ENCODE measurements around the gene LRRC27.

DNA sequence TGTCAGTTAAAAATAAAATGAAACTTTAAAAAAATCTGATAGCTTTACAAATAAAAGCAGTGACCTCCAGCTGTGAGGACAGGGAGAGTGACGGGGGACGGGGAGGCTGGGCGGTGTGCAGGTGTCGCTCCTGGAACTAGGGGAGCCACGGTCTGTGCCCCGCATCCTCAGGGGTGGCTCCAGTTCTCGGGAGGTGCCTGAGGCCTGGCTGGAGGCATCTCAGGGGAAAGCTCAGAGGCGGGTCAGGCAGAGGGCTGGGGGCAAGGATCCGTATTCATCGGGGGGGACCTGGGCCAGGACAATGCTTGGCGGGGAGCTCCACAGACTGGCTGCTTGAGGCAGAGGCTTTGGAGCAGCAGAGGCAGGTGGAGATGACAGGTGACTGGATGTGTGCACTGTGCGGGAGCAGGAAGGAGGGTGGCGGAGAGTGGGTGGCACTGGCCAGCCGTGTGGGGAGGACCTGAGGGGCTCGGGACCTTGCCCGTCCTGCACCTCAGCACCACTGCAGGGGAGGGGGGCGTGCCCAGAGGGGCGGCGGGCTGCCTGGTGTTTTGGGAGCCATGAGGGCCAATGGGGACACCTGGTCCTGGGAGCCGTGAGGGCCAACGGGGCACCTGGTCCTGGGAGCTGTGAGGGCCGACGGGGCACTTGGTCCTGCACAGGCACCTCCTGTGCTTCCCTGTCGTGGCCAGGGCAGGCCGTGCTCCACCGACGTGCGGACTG is 78.2 kb downstream of the LRRC27 start:
- TF ChIP-seq, protein P1, sequence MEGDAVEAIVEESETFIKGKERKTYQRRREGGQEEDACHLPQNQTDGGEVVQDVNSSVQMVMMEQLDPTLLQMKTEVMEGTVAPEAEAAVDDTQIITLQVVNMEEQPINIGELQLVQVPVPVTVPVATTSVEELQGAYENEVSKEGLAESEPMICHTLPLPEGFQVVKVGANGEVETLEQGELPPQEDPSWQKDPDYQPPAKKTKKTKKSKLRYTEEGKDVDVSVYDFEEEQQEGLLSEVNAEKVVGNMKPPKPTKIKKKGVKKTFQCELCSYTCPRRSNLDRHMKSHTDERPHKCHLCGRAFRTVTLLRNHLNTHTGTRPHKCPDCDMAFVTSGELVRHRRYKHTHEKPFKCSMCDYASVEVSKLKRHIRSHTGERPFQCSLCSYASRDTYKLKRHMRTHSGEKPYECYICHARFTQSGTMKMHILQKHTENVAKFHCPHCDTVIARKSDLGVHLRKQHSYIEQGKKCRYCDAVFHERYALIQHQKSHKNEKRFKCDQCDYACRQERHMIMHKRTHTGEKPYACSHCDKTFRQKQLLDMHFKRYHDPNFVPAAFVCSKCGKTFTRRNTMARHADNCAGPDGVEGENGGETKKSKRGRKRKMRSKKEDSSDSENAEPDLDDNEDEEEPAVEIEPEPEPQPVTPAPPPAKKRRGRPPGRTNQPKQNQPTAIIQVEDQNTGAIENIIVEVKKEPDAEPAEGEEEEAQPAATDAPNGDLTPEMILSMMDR (IDR thresholded peaks at IDR 0.05) = no peak
- no peak for TF ChIP-seq POLR2A (IDR thresholded peaks at IDR 0.05)

All from Peyer's patch (tissue), 4 donors.